Measurements from ENCODE around the gene GPC6.
"Not testable (repeated sequence)": the region's sequence is repeated elsewhere in the genome, so short reads cannot be mapped to it uniquely, and the experiment has no call there.

The GPC6 gene

GRCh38 chr13:94342436-94343242, 1116.0 kb downstream of the GPC6 start:
- no peak overlapping the region for H3K4me3 ChIP-seq (ENCODE audit: low read depth, low read length)
- no peak for TF ChIP-seq CTCF (IDR thresholded peaks at IDR 0.05; ENCODE audit: low read depth, low read length)
- no peak for DNase-seq (ENCODE audit: low read depth, low spot score)
- in situ Hi-C loops (cut with HindIII; ENCODE audit: low sequenced_read_pairs), result no loop called here

DNA sequence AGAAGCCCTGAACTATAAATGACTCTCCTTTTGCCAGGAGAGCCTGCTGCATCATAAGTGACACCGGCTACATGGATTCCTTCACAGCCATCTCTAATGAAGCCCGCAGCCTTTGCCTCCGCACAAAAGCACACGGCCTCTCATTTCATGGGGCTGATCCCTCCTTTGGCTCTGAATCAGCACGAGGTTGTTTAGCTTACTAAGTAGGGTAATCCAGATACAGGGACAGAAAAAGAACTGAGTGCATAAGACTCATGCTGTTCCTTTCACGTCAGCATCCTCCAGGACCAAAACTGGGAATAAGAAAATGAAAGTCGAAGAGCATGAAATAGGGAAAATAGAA, 1116.6 kb downstream of the GPC6 start:
- H3K4me3 ChIP-seq (ENCODE audit: low read depth, low read length), result no peak overlapping the region
- no peak for TF ChIP-seq CTCF (IDR thresholded peaks at IDR 0.05; ENCODE audit: low read depth, low read length)
- in situ Hi-C loops (cut with HindIII; ENCODE audit: low sequenced_read_pairs), result no loop called here
- peak; percentile 71 for DNase-seq (ENCODE audit: low read depth, low spot score)

DNA sequence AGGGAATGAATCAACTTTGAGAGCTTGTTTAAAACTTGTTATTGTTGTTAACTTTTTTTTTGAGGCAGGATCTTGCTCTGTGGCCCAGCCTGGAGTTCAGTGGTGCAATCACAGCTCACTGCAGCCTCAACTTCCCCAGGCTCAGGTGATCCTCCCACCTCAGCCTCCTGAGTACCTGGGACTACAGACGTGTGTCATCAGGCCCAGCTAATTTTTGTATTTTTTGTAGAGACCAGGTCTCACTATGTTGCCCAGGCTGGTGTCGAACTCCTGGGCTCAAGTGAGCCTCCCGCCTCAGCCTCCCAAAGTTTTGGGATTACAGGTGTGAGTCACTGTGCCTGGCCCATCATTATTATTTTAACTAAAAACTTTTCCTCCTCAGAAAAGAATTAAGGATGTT, 1117.1 kb downstream of the GPC6 start:
- DNase-seq (ENCODE audit: low read depth, low spot score); in situ Hi-C loops (cut with HindIII; ENCODE audit: low sequenced_read_pairs); H3K4me3 ChIP-seq (ENCODE audit: low read depth, low read length): not testable (repeated sequence)

DNA sequence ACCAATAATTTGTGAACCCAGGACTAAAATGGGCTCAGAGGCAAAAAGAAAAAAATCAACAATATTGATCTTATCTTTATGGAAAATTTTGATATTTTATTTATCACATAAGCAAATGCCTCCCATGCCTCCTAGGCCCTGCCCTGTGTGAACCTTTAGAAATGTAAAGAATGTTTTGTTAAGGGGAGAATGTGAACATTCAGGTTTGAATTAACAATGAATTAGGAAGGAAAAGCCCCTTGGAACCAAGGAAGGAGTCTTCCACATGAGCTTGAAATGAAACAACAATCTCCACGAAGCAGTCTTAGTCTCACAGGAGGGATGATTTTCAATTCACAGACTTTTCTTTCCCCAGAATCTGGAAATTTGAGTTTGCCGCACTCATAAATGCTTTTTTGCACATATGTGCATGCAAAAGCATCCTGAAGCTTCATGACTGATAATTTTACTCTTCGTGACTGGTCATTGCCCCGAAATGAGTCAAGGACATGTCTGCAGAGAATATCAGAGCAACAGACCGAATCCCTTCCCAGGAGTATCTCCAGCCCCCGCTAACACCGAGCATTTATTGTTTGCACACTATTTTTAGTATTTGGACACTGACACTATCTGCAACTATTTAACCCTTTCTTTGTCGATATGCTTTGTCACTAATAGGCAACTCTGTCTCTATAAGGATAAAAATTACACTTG, 1117.7 kb downstream of the GPC6 start:
- in situ Hi-C loops (cut with HindIII; ENCODE audit: low sequenced_read_pairs), result no loop called here

GRCh38 chr13:94345374-94346195, 1119.0 kb downstream of the GPC6 start:
- in situ Hi-C loops (cut with HindIII; ENCODE audit: low sequenced_read_pairs), result no loop called here
- TF ChIP-seq CTCF (IDR thresholded peaks at IDR 0.05; ENCODE audit: low read depth, low read length), result no peak
- no peak overlapping the region for H3K4me3 ChIP-seq (ENCODE audit: low read depth, low read length)
- peak; percentile 54 for DNase-seq (ENCODE audit: low read depth, low spot score)

More for the DNA sequence above, 1117.7 kb downstream of the GPC6 start:
- H3K4me3 ChIP-seq (ENCODE audit: low read depth, low read length), result no peak overlapping the region
- no peak for TF ChIP-seq CTCF (IDR thresholded peaks at IDR 0.05; ENCODE audit: low read depth, low read length)
- DNase-seq (ENCODE audit: low read depth, low spot score), result no peak

DNA sequence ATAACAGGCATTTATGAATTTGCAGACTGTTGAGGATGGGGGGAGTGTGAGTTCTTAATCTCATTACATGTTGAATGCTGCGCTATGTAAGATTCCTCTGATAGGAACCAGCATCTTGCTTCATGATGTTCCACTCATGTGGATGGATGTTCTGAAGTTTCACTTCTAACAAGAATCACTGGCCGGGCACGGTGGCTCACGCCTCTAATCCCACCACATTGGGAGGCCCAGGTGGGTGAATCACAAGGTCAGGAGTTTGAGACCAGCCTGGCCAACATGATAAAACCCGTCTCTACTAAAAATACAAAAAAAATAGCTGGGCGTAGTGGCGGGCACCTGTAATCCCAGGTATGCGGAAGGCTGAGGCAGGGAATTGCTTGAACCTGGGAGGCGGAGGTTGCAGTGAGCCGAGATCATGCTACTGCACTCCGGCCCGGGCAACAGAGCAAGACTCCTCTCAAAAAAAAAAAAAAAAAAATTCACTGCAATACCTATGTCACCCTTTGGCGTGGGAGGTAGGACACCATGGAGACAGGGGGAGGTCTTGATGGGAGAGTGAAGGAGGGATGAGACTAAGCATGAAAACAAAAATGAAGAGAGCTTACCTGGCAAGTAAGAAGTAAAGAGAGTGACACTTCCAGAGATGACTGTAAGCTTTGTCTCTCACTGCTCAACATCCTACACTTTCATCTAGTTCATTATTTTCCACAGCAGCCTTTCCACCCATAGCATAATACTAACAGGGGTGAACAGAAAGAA, 1119.8 kb downstream of the GPC6 start:
- in situ Hi-C loops (cut with HindIII; ENCODE audit: low sequenced_read_pairs), result no loop called here
- no peak for TF ChIP-seq CTCF (IDR thresholded peaks at IDR 0.05; ENCODE audit: low read depth, low read length)
- H3K4me3 ChIP-seq (ENCODE audit: low read depth, low read length), result no peak overlapping the region
- DNase-seq (ENCODE audit: low read depth, low spot score), result no peak
